ENCODE data around the gene CEACAM6. TPM values are rescaled to one million over a fixed set of nuclear protein-coding genes. Genes with fewer than 3 reads are reported as not detected.
"Not testable (repeated sequence)": the region's sequence is repeated elsewhere in the genome, so short reads cannot be mapped to it uniquely, and the experiment has no call there.

CEACAM6 gene
- total RNA-seq, 1 donor from 2014 or later, result under 0.01 TPM

GRCh38 chr19:41745756-41746155 is 9.6 kb upstream of the CEACAM6 start:
- no peaks in the 10 kb centered on the region for H3K36me3 ChIP-seq (ENCODE audit: control insufficient read depth in 3 of 3, insufficient read depth in 3 of 3, low read length in 3 of 3)
- no peak overlapping the region for H3K9ac ChIP-seq (ENCODE audit: low read depth in 1 of 3, low read length in 3 of 3)
- H3K9me3 ChIP-seq (ENCODE audit: control insufficient read depth in 3 of 3, low read length in 3 of 3), result no peaks in the 10 kb centered on the region
- no peaks in the 10 kb centered on the region for H3K4me1 ChIP-seq (ENCODE audit: control insufficient read depth in 3 of 3, insufficient read depth in 3 of 3, low read length in 3 of 3)
- H3K27me3 ChIP-seq (ENCODE audit: control insufficient read depth in 3 of 3, insufficient read depth in 3 of 3, low read length in 3 of 3), result peaks cover 11 to 28% (median 16%) of the 10 kb centered on the region in 3 donors
- H3K4me3 ChIP-seq (ENCODE audit: low read length in 3 of 3), result no peak overlapping the region
- no peak overlapping the region for H3K27ac ChIP-seq (ENCODE audit: low read depth, low read length)

- Histone ChIP-seq H3K36me3 (ENCODE audit: control insufficient read depth in 3 of 3, insufficient read depth in 3 of 3, low read length in 3 of 3) (no peaks in the 10 kb centered on the region), H3K27me3 (ENCODE audit: control insufficient read depth in 3 of 3, insufficient read depth in 3 of 3, low read length in 3 of 3) (peaks cover 11 to 34% (median 21%) of the 10 kb centered on the region in 3 donors), H3K4me3 (ENCODE audit: low read length in 3 of 3) (no peak overlapping the region), H3K9me3 (ENCODE audit: control insufficient read depth in 3 of 3, low read length in 3 of 3) (no peaks in the 10 kb centered on the region), H3K9ac (ENCODE audit: low read depth in 1 of 3, low read length in 3 of 3) (no peak overlapping the region), H3K4me1 (ENCODE audit: control insufficient read depth in 3 of 3, insufficient read depth in 3 of 3, low read length in 3 of 3) (no peaks in the 10 kb centered on the region), H3K27ac (ENCODE audit: low read depth, low read length) (no peak overlapping the region)
Observed at GRCh38 chr19:41746593-41747227, 8.6 kb upstream of the CEACAM6 start.

- H3K27ac ChIP-seq (ENCODE audit: low read depth, low read length), result no peak overlapping the region
- H3K27me3 ChIP-seq (ENCODE audit: control insufficient read depth in 3 of 3, insufficient read depth in 3 of 3, low read length in 3 of 3), result peaks cover 19 to 43% (median 25%) of the 10 kb centered on the region in 3 donors
- no peaks in the 10 kb centered on the region for H3K36me3 ChIP-seq (ENCODE audit: control insufficient read depth in 3 of 3, insufficient read depth in 3 of 3, low read length in 3 of 3)
- H3K9ac ChIP-seq (ENCODE audit: low read depth in 1 of 3, low read length in 3 of 3), result no peak overlapping the region
- no peaks in the 10 kb centered on the region for H3K4me1 ChIP-seq (ENCODE audit: control insufficient read depth in 3 of 3, insufficient read depth in 3 of 3, low read length in 3 of 3)
- no peak overlapping the region for H3K4me3 ChIP-seq (ENCODE audit: low read length in 3 of 3)
- no peaks in the 10 kb centered on the region for H3K9me3 ChIP-seq (ENCODE audit: control insufficient read depth in 3 of 3, low read length in 3 of 3)
Observed at GRCh38 chr19:41748012-41748411, 7.3 kb upstream of the CEACAM6 start.

- H3K27ac ChIP-seq (ENCODE audit: low read depth, low read length), result not testable (repeated sequence)
Observed at GRCh38 chr19:41750248-41751134, 4.8 kb upstream of the CEACAM6 start.

GRCh38 chr19:41753159-41753558 is 2.2 kb upstream of the CEACAM6 start:
- no peak overlapping the region for H3K9ac ChIP-seq (ENCODE audit: low read depth in 1 of 3, low read length in 3 of 3)
- no peaks in the 10 kb centered on the region for H3K36me3 ChIP-seq (ENCODE audit: control insufficient read depth in 3 of 3, insufficient read depth in 3 of 3, low read length in 3 of 3)
- no peak overlapping the region for H3K4me3 ChIP-seq (ENCODE audit: low read length in 3 of 3)
- no peaks in the 10 kb centered on the region for H3K4me1 ChIP-seq (ENCODE audit: control insufficient read depth in 3 of 3, insufficient read depth in 3 of 3, low read length in 3 of 3)
- H3K27ac ChIP-seq (ENCODE audit: low read depth, low read length), result no peak overlapping the region
- H3K27me3 ChIP-seq (ENCODE audit: control insufficient read depth in 3 of 3, insufficient read depth in 3 of 3, low read length in 3 of 3), result peaks cover 12 to 23% (median 13%) of the 10 kb centered on the region in 3 donors
- no peaks in the 10 kb centered on the region for H3K9me3 ChIP-seq (ENCODE audit: control insufficient read depth in 3 of 3, low read length in 3 of 3)

More at GRCh38 chr19:41750248-41751134, 4.8 kb upstream of the CEACAM6 start:
- H3K4me1 ChIP-seq (ENCODE audit: control insufficient read depth in 3 of 3, insufficient read depth in 3 of 3, low read length in 3 of 3); H3K4me3 ChIP-seq (ENCODE audit: low read length in 3 of 3); H3K36me3 ChIP-seq (ENCODE audit: control insufficient read depth in 3 of 3, insufficient read depth in 3 of 3, low read length in 3 of 3); H3K9me3 ChIP-seq (ENCODE audit: control insufficient read depth in 3 of 3, low read length in 3 of 3); H3K9ac ChIP-seq (ENCODE audit: low read depth in 1 of 3, low read length in 3 of 3): not testable (repeated sequence)
- peaks cover 23 to 36% (median 24%) of the 10 kb centered on the region in 3 donors for H3K27me3 ChIP-seq (ENCODE audit: control insufficient read depth in 3 of 3, insufficient read depth in 3 of 3, low read length in 3 of 3)

- Histone ChIP-seq H3K4me1 (ENCODE audit: control insufficient read depth in 3 of 3, insufficient read depth in 3 of 3, low read length in 3 of 3) (no peaks in the 10 kb centered on the region), H3K9ac (ENCODE audit: low read depth in 1 of 3, low read length in 3 of 3) (no peak overlapping the region), H3K27me3 (ENCODE audit: control insufficient read depth in 3 of 3, insufficient read depth in 3 of 3, low read length in 3 of 3) (peaks cover 12 to 22% (median 12%) of the 10 kb centered on the region in 3 donors), H3K27ac (ENCODE audit: low read depth, low read length) (no peak overlapping the region), H3K4me3 (ENCODE audit: low read length in 3 of 3) (no peak overlapping the region), H3K9me3 (ENCODE audit: control insufficient read depth in 3 of 3, low read length in 3 of 3) (no peaks in the 10 kb centered on the region), H3K36me3 (ENCODE audit: control insufficient read depth in 3 of 3, insufficient read depth in 3 of 3, low read length in 3 of 3) (no peaks in the 10 kb centered on the region)
Observed at GRCh38 chr19:41753936-41754529, 1.3 kb upstream of the CEACAM6 start.

- Histone ChIP-seq H3K27me3 (ENCODE audit: control insufficient read depth in 3 of 3, insufficient read depth in 3 of 3, low read length in 3 of 3) (peaks cover 3 to 41% (median 11%) of the 10 kb centered on the region in 3 donors), H3K4me1 (ENCODE audit: control insufficient read depth in 3 of 3, insufficient read depth in 3 of 3, low read length in 3 of 3) (no peaks in the 10 kb centered on the region), H3K4me3 (ENCODE audit: low read length in 3 of 3) (no peak overlapping the region), H3K27ac (ENCODE audit: low read depth, low read length) (no peak overlapping the region), H3K9ac (ENCODE audit: low read depth in 1 of 3, low read length in 3 of 3) (no peak overlapping the region), H3K36me3 (ENCODE audit: control insufficient read depth in 3 of 3, insufficient read depth in 3 of 3, low read length in 3 of 3) (no peaks in the 10 kb centered on the region), H3K9me3 (ENCODE audit: control insufficient read depth in 3 of 3, low read length in 3 of 3) (no peaks in the 10 kb centered on the region)
Observed at GRCh38 chr19:41758846-41759245, 3.5 kb downstream of the CEACAM6 start.

GRCh38 chr19:41767115-41767514 is 11.8 kb downstream of the CEACAM6 start:
- H3K9ac ChIP-seq (ENCODE audit: low read depth in 1 of 3, low read length in 3 of 3), result no peak overlapping the region
- H3K9me3 ChIP-seq (ENCODE audit: control insufficient read depth in 3 of 3, low read length in 3 of 3), result no peaks in the 10 kb centered on the region
- peaks cover 3 to 22% (median 5%) of the 10 kb centered on the region in 3 donors for H3K27me3 ChIP-seq (ENCODE audit: control insufficient read depth in 3 of 3, insufficient read depth in 3 of 3, low read length in 3 of 3)

GRCh38 chr19:41768105-41768504 is 12.8 kb downstream of the CEACAM6 start:
- not testable (repeated sequence) for H3K9ac ChIP-seq (ENCODE audit: low read depth in 1 of 3, low read length in 3 of 3); H3K9me3 ChIP-seq (ENCODE audit: control insufficient read depth in 3 of 3, low read length in 3 of 3); H3K4me3 ChIP-seq (ENCODE audit: low read length in 3 of 3); H3K36me3 ChIP-seq (ENCODE audit: control insufficient read depth in 3 of 3, insufficient read depth in 3 of 3, low read length in 3 of 3); H3K4me1 ChIP-seq (ENCODE audit: control insufficient read depth in 3 of 3, insufficient read depth in 3 of 3, low read length in 3 of 3); H3K27ac ChIP-seq (ENCODE audit: low read depth, low read length)
- H3K27me3 ChIP-seq (ENCODE audit: control insufficient read depth in 3 of 3, insufficient read depth in 3 of 3, low read length in 3 of 3), result peaks cover 0 to 17% (median 5%) of the 10 kb centered on the region in 3 donors

More at GRCh38 chr19:41767115-41767514, 11.8 kb downstream of the CEACAM6 start:
- Histone ChIP-seq H3K4me3 (ENCODE audit: low read length in 3 of 3) (no peak overlapping the region), H3K27ac (ENCODE audit: low read depth, low read length) (no peak overlapping the region), H3K4me1 (ENCODE audit: control insufficient read depth in 3 of 3, insufficient read depth in 3 of 3, low read length in 3 of 3) (no peaks in the 10 kb centered on the region), H3K36me3 (ENCODE audit: control insufficient read depth in 3 of 3, insufficient read depth in 3 of 3, low read length in 3 of 3) (no peaks in the 10 kb centered on the region)

GRCh38 chr19:41769608-41770007 is 14.3 kb downstream of the CEACAM6 start:
- Histone ChIP-seq H3K27me3 (ENCODE audit: control insufficient read depth in 3 of 3, insufficient read depth in 3 of 3, low read length in 3 of 3) (peaks cover 3 to 11% (median 5%) of the 10 kb centered on the region in 3 donors), H3K27ac (ENCODE audit: low read depth, low read length) (no peak overlapping the region), H3K9ac (ENCODE audit: low read depth in 1 of 3, low read length in 3 of 3) (no peak overlapping the region), H3K9me3 (ENCODE audit: control insufficient read depth in 3 of 3, low read length in 3 of 3) (no peaks in the 10 kb centered on the region), H3K4me3 (ENCODE audit: low read length in 3 of 3) (no peak overlapping the region), H3K4me1 (ENCODE audit: control insufficient read depth in 3 of 3, insufficient read depth in 3 of 3, low read length in 3 of 3) (no peaks in the 10 kb centered on the region), H3K36me3 (ENCODE audit: control insufficient read depth in 3 of 3, insufficient read depth in 3 of 3, low read length in 3 of 3) (no peaks in the 10 kb centered on the region)

Measured in skeletal muscle tissue (tissue), 4 donors.